Keratinocyte (primary cell): ENCODE measurements around the gene IZUMO1R. TPM values are rescaled to one million over a fixed set of nuclear protein-coding genes. Genes with fewer than 3 reads are reported as not detected.

ENCODE experiments used
- DNase-seq: peaks from one replicate; pipeline ENCODE4 v3.0.0-alpha.2; 2011; ENCODE audit warnings: low read depth, missing footprints, low spot score
- FAIRE-seq: peaks from 2 replicates; lab custom pipeline; 2011; peaks lifted over from hg19 to GRCh38; lab: Jason Lieb, UNC
- H2AFZ ChIP-seq: 2 replicates; pipeline ENCODE4 v1.6.0; 2012; ENCODE audit warnings: low read length, control low read depth, inconsistent platforms; ENCODE audit not compliant: control insufficient read depth
- H3K27ac ChIP-seq: 2 replicates; pipeline ENCODE4 v1.5.1; 2011; ENCODE audit warnings: low read length; ENCODE audit not compliant: control insufficient read depth, insufficient read depth
- H3K27me3 ChIP-seq: 3 replicates; pipeline ENCODE4 v1.6.0; 2011; ENCODE audit warnings: low read length; ENCODE audit not compliant: control insufficient read depth, insufficient read depth; ENCODE audit errors: extremely low read depth
- H3K36me3 ChIP-seq, 2 experiments: 2 replicates in 1 of 2; 3 replicates in 1 of 2; pipeline ENCODE4 v1.5.1; 2011; ENCODE audit warnings: low read length in 2 of 2, mild to moderate bottlenecking in 1 of 2; ENCODE audit not compliant: control insufficient read depth in 2 of 2, insufficient read depth in 2 of 2; ENCODE audit errors: extremely low read depth in 1 of 2
- H3K4me1 ChIP-seq: 3 replicates; pipeline ENCODE4 v1.5.1; 2011; ENCODE audit warnings: low read length; ENCODE audit not compliant: control insufficient read depth, insufficient read depth; ENCODE audit errors: extremely low read depth
- H3K4me2 ChIP-seq: 3 replicates; pipeline ENCODE4 v1.6.0; 2011; ENCODE audit warnings: low read depth, low read length; ENCODE audit not compliant: control insufficient read depth, insufficient read depth; ENCODE audit errors: extremely low read depth
- H3K4me3 ChIP-seq, 3 experiments: fragments of 200-600 bp in 1 of 3; sonication (generic) in 1 of 3; 2 replicates in 2 of 3; 3 replicates in 1 of 3; pipeline ENCODE4 v1.5.1; 2011 to 2016; ENCODE audit warnings: low read length in 3 of 3, mild to moderate bottlenecking in 3 of 3, control low read depth in 2 of 3, inconsistent platforms in 1 of 3, low read depth in 1 of 3, mixed read lengths in 1 of 3, mixed run types in 1 of 3, moderate library complexity in 1 of 3; ENCODE audit not compliant: control insufficient read depth in 2 of 3, insufficient read depth in 2 of 3; ENCODE audit errors: extremely low read depth in 1 of 3
- H3K79me2 ChIP-seq: 2 replicates; pipeline ENCODE4 v1.6.0; 2012; ENCODE audit warnings: low read length; ENCODE audit not compliant: control insufficient read depth, insufficient read depth
- H3K9ac ChIP-seq: 3 replicates; pipeline ENCODE4 v1.6.0; 2011; ENCODE audit warnings: low read length; ENCODE audit not compliant: control insufficient read depth, insufficient read depth; ENCODE audit errors: extremely low read depth
- H3K9me1 ChIP-seq: 3 replicates; pipeline ENCODE4 v1.6.0; 2011; ENCODE audit warnings: low read length; ENCODE audit not compliant: control insufficient read depth, insufficient read depth; ENCODE audit errors: extremely low read depth
- H3K9me3 ChIP-seq: 2 replicates; pipeline ENCODE4 v1.5.1; 2012; ENCODE audit warnings: low read depth, low read length; ENCODE audit not compliant: control insufficient read depth
- H4K20me1 ChIP-seq: 3 replicates; pipeline ENCODE4 v1.6.0; 2011; ENCODE audit warnings: low read length; ENCODE audit not compliant: control insufficient read depth, insufficient read depth; ENCODE audit errors: extremely low read depth
- EZH2 ChIP-seq: IDR thresholded peaks from one replicate; pipeline ENCODE4 v1.6.1; 2012; ENCODE audit warnings: inconsistent platforms, mild to moderate bottlenecking, low read length, moderate library complexity
- dilution Hi-C: fragments of 300-500 bp; cut with MboI; formaldehyde crosslinking; loops from one replicate; pipeline ENCODE4 v1.7.0; 2020; ENCODE audit warnings: low sequenced_read_pairs; ENCODE audit not compliant: extremely low pct_ligation_motif_present
- polyA minus RNA-seq, 3 experiments: library from RNA; depleted of rRNA, polyadenylated mRNA; stranded (reverse); fragments of >200 nt; gene quantifications; 1 replicate in 1 of 3; 2 replicates in 1 of 3; 3 replicates in 1 of 3; pipeline ENCODE4 v1.2.3, GENCODE V29; 2011
- polyA plus RNA-seq, 5 experiments: library from polyadenylated mRNA; depleted of rRNA in 3 of 5; stranded (reverse) in 3 of 5; stranded (forward) in 1 of 5; unstranded in 1 of 5; fragments of >200 nt; gene quantifications; 1 replicate in 1 of 5; 2 replicates in 3 of 5; 3 replicates in 1 of 5; pipeline versions ENCODE4 v1.2.1 to v1.2.3, GENCODE V29; 2011 to 2012; ENCODE audit warnings: missing spikeins in 2 of 5, low read depth in 1 of 5, low replicate concordance in 1 of 5
- TF ChIP-seq, protein P1 (sequence below), 3 experiments: IDR thresholded peaks in 1 of 3; conservative IDR thresholded peaks in 1 of 3; optimal IDR thresholded peaks in 1 of 3; 2 replicates in 2 of 3; 3 replicates in 1 of 3; pipeline versions ENCODE3 to v1.5.1; 2011; ENCODE audit warnings: low read length in 3 of 3, mild to moderate bottlenecking in 3 of 3, moderate library complexity in 2 of 3, control low read depth in 1 of 3, inconsistent platforms in 1 of 3; ENCODE audit not compliant: insufficient read depth in 2 of 3; ENCODE audit errors: extremely low read depth in 1 of 3

Gene IZUMO1R
- polyA plus RNA-seq (not detected in 3 replicates), polyA minus RNA-seq (not detected in 3 replicates)
- not detected for polyA plus RNA-seq (2011; ENCODE audit: low read depth)
- polyA plus RNA-seq (2011; cell fraction: cytosol; rRNA removed) = not detected in 2 replicates
- polyA plus RNA-seq (2011; cell fraction: nucleus; rRNA removed) = not detected in 2 replicates
- not detected in 2 replicates for polyA plus RNA-seq (2012; ENCODE audit: low replicate concordance)
- polyA minus RNA-seq (2011; cell fraction: cytosol; rRNA and poly(A)+ RNA removed) = not detected
- not detected in 2 replicates for polyA minus RNA-seq (2011; cell fraction: nucleus; rRNA and poly(A)+ RNA removed)

GRCh38 chr11:94303966-94304958 lies at the start of gene IZUMO1R:
Gene IZUMO1R (plus strand): TSS chr11:94304580. CDS start chr11:94305637, 1,057 bp downstream.
- peaks cover 8% of the 10 kb centered on the region for H3K4me1 ChIP-seq
- H3K27me3 ChIP-seq = peaks cover 3% of the 10 kb centered on the region
- H3K9ac ChIP-seq = no peak within 1 kb of the TSS
- dilution Hi-C loops = no loop called here
- H3K9me1 ChIP-seq = no peaks in the 10 kb centered on the region
- H3K27ac ChIP-seq = no peak within 1 kb of the TSS
- TF ChIP-seq, protein P1, sequence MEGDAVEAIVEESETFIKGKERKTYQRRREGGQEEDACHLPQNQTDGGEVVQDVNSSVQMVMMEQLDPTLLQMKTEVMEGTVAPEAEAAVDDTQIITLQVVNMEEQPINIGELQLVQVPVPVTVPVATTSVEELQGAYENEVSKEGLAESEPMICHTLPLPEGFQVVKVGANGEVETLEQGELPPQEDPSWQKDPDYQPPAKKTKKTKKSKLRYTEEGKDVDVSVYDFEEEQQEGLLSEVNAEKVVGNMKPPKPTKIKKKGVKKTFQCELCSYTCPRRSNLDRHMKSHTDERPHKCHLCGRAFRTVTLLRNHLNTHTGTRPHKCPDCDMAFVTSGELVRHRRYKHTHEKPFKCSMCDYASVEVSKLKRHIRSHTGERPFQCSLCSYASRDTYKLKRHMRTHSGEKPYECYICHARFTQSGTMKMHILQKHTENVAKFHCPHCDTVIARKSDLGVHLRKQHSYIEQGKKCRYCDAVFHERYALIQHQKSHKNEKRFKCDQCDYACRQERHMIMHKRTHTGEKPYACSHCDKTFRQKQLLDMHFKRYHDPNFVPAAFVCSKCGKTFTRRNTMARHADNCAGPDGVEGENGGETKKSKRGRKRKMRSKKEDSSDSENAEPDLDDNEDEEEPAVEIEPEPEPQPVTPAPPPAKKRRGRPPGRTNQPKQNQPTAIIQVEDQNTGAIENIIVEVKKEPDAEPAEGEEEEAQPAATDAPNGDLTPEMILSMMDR (optimal IDR thresholded peaks at IDR 0.05 in 1 of 3, IDR thresholded peaks at IDR 0.05 in 1 of 3, conservative IDR thresholded peaks at IDR 0.05 in 1 of 3; ENCODE audit: extremely low read depth in 1 of 3, insufficient read depth in 2 of 3, low read length in 3 of 3) = no peak
- no peak for TF ChIP-seq EZH2
- no peak within 1 kb of the TSS for H3K4me2 ChIP-seq
- FAIRE-seq (no peak), DNase-seq (no peak)
- H2AFZ ChIP-seq = no peak within 1 kb of the TSS
- no peaks in the 10 kb centered on the region for H3K36me3 ChIP-seq
- H3K4me3 ChIP-seq = no peak within 1 kb of the TSS
- no peaks in the 10 kb centered on the region for H3K9me3 ChIP-seq
- H3K79me2 ChIP-seq = no peaks in the 10 kb centered on the region
- H4K20me1 ChIP-seq = no peaks in the 10 kb centered on the region

- no peaks in the 10 kb centered on the region for H3K9me3 ChIP-seq
- no peaks in the 10 kb centered on the region for H3K27me3 ChIP-seq
- H3K9me1 ChIP-seq = no peaks in the 10 kb centered on the region
- TF ChIP-seq EZH2 = no peak
- TF ChIP-seq, protein P1 (optimal IDR thresholded peaks at IDR 0.05 in 1 of 3, IDR thresholded peaks at IDR 0.05 in 1 of 3, conservative IDR thresholded peaks at IDR 0.05 in 1 of 3; ENCODE audit: extremely low read depth in 1 of 3, insufficient read depth in 2 of 3, low read length in 3 of 3) = no peak
- H3K27ac ChIP-seq = no peak overlapping the region
- no peak for FAIRE-seq
- DNase-seq = no peak
- H3K79me2 ChIP-seq = no peaks in the 10 kb centered on the region
- no peak overlapping the region for H3K4me2 ChIP-seq
- H2AFZ ChIP-seq = no peak overlapping the region
- H4K20me1 ChIP-seq = no peaks in the 10 kb centered on the region
- no peak overlapping the region for H3K9ac ChIP-seq
- no peaks in the 10 kb centered on the region for H3K36me3 ChIP-seq
- dilution Hi-C loops = no loop called here
- no peaks in the 10 kb centered on the region for H3K4me1 ChIP-seq
- no peak overlapping the region for H3K4me3 ChIP-seq
Observed at GRCh38 chr11:94271885-94272372, 32.5 kb upstream of the IZUMO1R start.
